ENCODE data around the gene MRPL53. TPM values are rescaled to one million over a fixed set of nuclear protein-coding genes. Genes with fewer than 3 reads are reported as not detected.

The MRPL53 gene
- total and polyA plus RNA-seq, 4 donors = 12.6 to 72.5 (median 36.1) TPM

GRCh38 chr2:74462786-74463105, 9.7 kb downstream of the MRPL53 start (continued):
- TF ChIP-seq CTCF (IDR thresholded peaks at IDR 0.05; ENCODE audit: low read depth, low read length, missing input control) = no peak

GRCh38 chr2:74462054-74462785, 10.3 kb downstream of the MRPL53 start:
- no peak for DNase-seq (ENCODE audit: low spot score)
- no peak overlapping the region for H3K27ac ChIP-seq (ENCODE audit: low read depth in 1 of 2, low read length in 2 of 2)
- no peaks in the 10 kb centered on the region for H3K9me3 ChIP-seq (ENCODE audit: control insufficient read depth in 4 of 4, low read length in 3 of 4)
- peaks cover 3 to 19% (median 9%) of the 10 kb centered on the region in 4 donors for H3K36me3 ChIP-seq (ENCODE audit: control insufficient read depth in 4 of 4, insufficient read depth in 3 of 4, low read depth in 1 of 4, low read length in 3 of 4)
- H3K4me3 ChIP-seq (ENCODE audit: low read depth in 1 of 3, low read length in 3 of 3) = no peak overlapping the region
- H3K27me3 ChIP-seq (ENCODE audit: control insufficient read depth in 4 of 4, insufficient read depth in 4 of 4, low read length in 3 of 4) = no peaks in the 10 kb centered on the region
- WGBS = 95% methylated on average over 20 of the region's 20 CpGs
- H3K9ac ChIP-seq (ENCODE audit: low read depth in 1 of 2, low read length in 2 of 2) = no peak overlapping the region
- peaks cover 4 to 28% (median 22%) of the 10 kb centered on the region in 4 donors for H3K4me1 ChIP-seq (ENCODE audit: control insufficient read depth in 4 of 4, insufficient read depth in 4 of 4, low read length in 3 of 4)
- TF ChIP-seq TAF1 (conservative IDR thresholded peaks at IDR 0.05) = no peak
- no peak for TF ChIP-seq CTCF (IDR thresholded peaks at IDR 0.05; ENCODE audit: low read depth, low read length, missing input control)
- TF ChIP-seq FOXA1 (IDR thresholded peaks at IDR 0.05) = no peak
- TF ChIP-seq REST (IDR thresholded peaks at IDR 0.05) = no peak
- TF ChIP-seq GABPA (IDR thresholded peaks at IDR 0.05 in 1 of 2, conservative IDR thresholded peaks at IDR 0.05 in 1 of 2) = no peak
- TF ChIP-seq EGR1 (IDR thresholded peaks at IDR 0.05; ENCODE audit: low read depth in 2 of 2) = no peak
- no peak for TF ChIP-seq JUND (IDR thresholded peaks at IDR 0.05)
- no peak for TF ChIP-seq SP1 (IDR thresholded peaks at IDR 0.05)
- TF ChIP-seq HNF4A (conservative IDR thresholded peaks at IDR 0.05) = no peak
- no peak for TF ChIP-seq RXRA (IDR thresholded peaks at IDR 0.05)
- no peak for TF ChIP-seq MAX (IDR thresholded peaks at IDR 0.05)
- no peak for TF ChIP-seq NR2F2 (IDR thresholded peaks at IDR 0.05)
